K562 (cell line): ENCODE measurements around the gene NOX5. TPM values are rescaled to one million over a fixed set of nuclear protein-coding genes. Genes with fewer than 3 reads are reported as not detected.

ENCODE experiments used
- DIDO1 ChIP-seq: fragments of 450-650 bp; IDR thresholded peaks from 2 replicates; pipeline ENCODE4 v1.6.1; 2016; ENCODE audit warnings: low read depth, missing biosample characterization, missing genetic modification characterization
- EP300 ChIP-seq: IDR thresholded peaks from 2 replicates; pipeline ENCODE4 v1.6.1; 2012; ENCODE audit warnings: low read length, improper control_type of control experiment
- HMGN3 ChIP-seq: IDR thresholded peaks from 2 replicates; pipeline ENCODE4 v1.6.1; 2011; ENCODE audit warnings: borderline replicate concordance, low read depth, mild to moderate bottlenecking, mixed read lengths, low read length; ENCODE audit not compliant: insufficient read length; ENCODE audit errors: extremely low read depth
- PHF20 ChIP-seq: fragments of 450-650 bp; IDR thresholded peaks from 2 replicates; pipeline ENCODE4 v1.6.1; 2018; ENCODE audit not compliant: partially characterized antibody
- RFX7 ChIP-seq: fragments of 250-450 bp; sonication (Bioruptor Pico); IDR thresholded peaks from 2 replicates; pipeline ENCODE4 v1.5.1; 2021; ENCODE audit warnings: mild to moderate bottlenecking
- UBTF ChIP-seq, 2 experiments: IDR thresholded peaks; 2 replicates each; pipeline ENCODE4 v1.6.1; 2012; ENCODE audit warnings: improper control_type of control experiment in 2 of 2, low read depth in 2 of 2, low read length in 2 of 2, borderline replicate concordance in 1 of 2
- ZNF239 ChIP-seq: fragments of 250-450 bp; sonication (Bioruptor Pico); IDR thresholded peaks from 2 replicates; pipeline ENCODE4 v1.4.0; 2020; ENCODE audit warnings: mild to moderate bottlenecking
- ZNF24 ChIP-seq: fragments of 450-650 bp; IDR thresholded peaks from 2 replicates; pipeline ENCODE4 v1.6.1; 2016
- ZNF707 ChIP-seq: fragments of 250-450 bp; sonication (Bioruptor Pico); conservative IDR thresholded peaks from 2 replicates; pipeline ENCODE4 v1.8.0; 2022; ENCODE audit warnings: inconsistent platforms, mild to moderate bottlenecking, moderate library complexity
- polyA plus RNA-seq, 8 experiments: library from polyadenylated mRNA; depleted of rRNA in 4 of 8; stranded (reverse) in 5 of 8; unstranded in 3 of 8; fragments of >200 nt; fragmentation: Nextera tagmentation in 2 of 8; fragmentation: Illumina TruSeq in 1 of 8; extraction: Ambion mirVana in 2 of 8; extraction: Trizol in 1 of 8; gene quantifications; 2 replicates each; pipeline versions ENCODE4 v1.2.1 to v1.2.3, GENCODE V29; 2011 to 2014; ENCODE audit warnings: inconsistent platforms in 1 of 8, missing spikeins in 1 of 8
- total RNA-seq, 7 experiments: library from RNA; depleted of rRNA in 6 of 7; stranded (reverse); fragments of >200 nt in 6 of 7; fragmentation: Illumina TruSeq in 2 of 7; extraction: Trizol in 2 of 7; gene quantifications; 2 replicates each; pipeline versions ENCODE4 v1.2.1 to v1.2.3, GENCODE V29; 2011 to 2021; ENCODE audit warnings: low replicate concordance in 1 of 7
- TF ChIP-seq, protein P1 (sequence below): fragments of 250-450 bp; sonication (Bioruptor Pico); IDR thresholded peaks from 2 replicates; pipeline ENCODE4 v1.9.0; 2021; ENCODE audit warnings: mild to moderate bottlenecking, inconsistent platforms
- TF ChIP-seq, protein P2 (sequence below): fragments of 250-450 bp; sonication (Bioruptor Pico); IDR thresholded peaks from 2 replicates; pipeline ENCODE4 v1.5.0; 2020; ENCODE audit warnings: mild to moderate bottlenecking, borderline replicate concordance

Gene NOX5
- total and polyA plus RNA-seq, 9 of the 15 experiments (the other 6 are each of a cell fraction or from before 2014, with no cell fraction given), result 0.01 TPM; not detected in 8

- TF ChIP-seq, protein P1, sequence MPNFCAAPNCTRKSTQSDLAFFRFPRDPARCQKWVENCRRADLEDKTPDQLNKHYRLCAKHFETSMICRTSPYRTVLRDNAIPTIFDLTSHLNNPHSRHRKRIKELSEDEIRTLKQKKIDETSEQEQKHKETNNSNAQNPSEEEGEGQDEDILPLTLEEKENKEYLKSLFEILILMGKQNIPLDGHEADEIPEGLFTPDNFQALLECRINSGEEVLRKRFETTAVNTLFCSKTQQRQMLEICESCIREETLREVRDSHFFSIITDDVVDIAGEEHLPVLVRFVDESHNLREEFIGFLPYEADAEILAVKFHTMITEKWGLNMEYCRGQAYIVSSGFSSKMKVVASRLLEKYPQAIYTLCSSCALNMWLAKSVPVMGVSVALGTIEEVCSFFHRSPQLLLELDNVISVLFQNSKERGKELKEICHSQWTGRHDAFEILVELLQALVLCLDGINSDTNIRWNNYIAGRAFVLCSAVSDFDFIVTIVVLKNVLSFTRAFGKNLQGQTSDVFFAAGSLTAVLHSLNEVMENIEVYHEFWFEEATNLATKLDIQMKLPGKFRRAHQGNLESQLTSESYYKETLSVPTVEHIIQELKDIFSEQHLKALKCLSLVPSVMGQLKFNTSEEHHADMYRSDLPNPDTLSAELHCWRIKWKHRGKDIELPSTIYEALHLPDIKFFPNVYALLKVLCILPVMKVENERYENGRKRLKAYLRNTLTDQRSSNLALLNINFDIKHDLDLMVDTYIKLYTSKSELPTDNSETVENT (CRISPR knock-in tag), result 0 out of 2 replicates have a peak, but pooled peaks have one; percentile 38
- TF ChIP-seq HMGN3, result no peak
- no peak for TF ChIP-seq PHF20
- no peak for TF ChIP-seq ZNF239 (CRISPR knock-in tag)
- no peak for TF ChIP-seq ZNF24
- TF ChIP-seq, protein P2, sequence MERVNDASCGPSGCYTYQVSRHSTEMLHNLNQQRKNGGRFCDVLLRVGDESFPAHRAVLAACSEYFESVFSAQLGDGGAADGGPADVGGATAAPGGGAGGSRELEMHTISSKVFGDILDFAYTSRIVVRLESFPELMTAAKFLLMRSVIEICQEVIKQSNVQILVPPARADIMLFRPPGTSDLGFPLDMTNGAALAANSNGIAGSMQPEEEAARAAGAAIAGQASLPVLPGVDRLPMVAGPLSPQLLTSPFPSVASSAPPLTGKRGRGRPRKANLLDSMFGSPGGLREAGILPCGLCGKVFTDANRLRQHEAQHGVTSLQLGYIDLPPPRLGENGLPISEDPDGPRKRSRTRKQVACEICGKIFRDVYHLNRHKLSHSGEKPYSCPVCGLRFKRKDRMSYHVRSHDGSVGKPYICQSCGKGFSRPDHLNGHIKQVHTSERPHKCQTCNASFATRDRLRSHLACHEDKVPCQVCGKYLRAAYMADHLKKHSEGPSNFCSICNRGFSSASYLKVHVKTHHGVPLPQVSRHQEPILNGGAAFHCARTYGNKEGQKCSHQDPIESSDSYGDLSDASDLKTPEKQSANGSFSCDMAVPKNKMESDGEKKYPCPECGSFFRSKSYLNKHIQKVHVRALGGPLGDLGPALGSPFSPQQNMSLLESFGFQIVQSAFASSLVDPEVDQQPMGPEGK (CRISPR knock-in tag), result no peak
- no peak for TF ChIP-seq DIDO1 (tag)
- TF ChIP-seq ZNF707 (CRISPR knock-in tag), result no peak
- no peak for TF ChIP-seq EP300
- no peak for TF ChIP-seq RFX7
- peak in 1 of 2 experiments; percentile 79; a peak in 1 of 4 replicates for TF ChIP-seq UBTF (IDR thresholded peaks at IDR 0.05; ENCODE audit: borderline replicate concordance in 1 of 2, low read depth in 2 of 2, low read length in 2 of 2)
Observed at GRCh38 chr15:69031013-69032001, 16.8 kb downstream of the NOX5 start (continued).
